ENCODE results near the gene CHMP1A.
"Not testable (repeated sequence)": the region's sequence is repeated elsewhere in the genome, so short reads cannot be mapped to it uniquely, and the experiment has no call there.

The CHMP1A gene

DNA sequence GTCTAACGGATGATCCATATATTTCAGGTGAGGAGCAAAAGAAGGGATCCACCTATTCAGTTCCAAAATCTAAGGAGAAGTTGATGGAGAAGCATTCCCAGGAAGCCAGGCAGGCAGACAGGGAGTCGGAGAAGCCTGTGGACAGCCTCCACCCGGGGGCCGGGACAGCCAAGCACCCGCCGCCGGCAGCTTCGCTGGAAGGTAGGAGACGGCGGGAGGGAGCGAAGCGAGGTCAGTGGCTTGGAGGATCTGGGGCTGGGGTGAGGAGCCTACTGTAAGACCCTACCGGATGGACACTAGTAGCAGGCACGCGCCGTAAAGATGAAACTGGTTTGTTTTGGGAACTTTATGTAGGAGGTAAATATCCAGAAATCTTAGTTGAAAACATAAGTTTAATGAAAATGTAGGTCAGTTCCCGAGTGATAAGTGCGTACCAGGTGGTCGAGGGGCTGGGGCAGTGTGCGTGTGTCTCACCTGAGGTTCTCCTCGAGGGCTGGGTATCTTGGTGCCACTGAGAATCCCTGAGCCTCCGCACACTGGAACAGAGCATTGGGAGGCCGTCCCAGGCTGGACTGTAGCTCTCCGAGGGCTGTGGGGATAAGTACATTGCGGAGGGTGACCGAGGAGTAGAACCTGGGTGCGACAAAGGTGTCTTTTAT, 842 bp upstream of the CHMP1A start:
- peak in 1 of 3 experiments; percentile 40 for DNase-seq

DNA sequence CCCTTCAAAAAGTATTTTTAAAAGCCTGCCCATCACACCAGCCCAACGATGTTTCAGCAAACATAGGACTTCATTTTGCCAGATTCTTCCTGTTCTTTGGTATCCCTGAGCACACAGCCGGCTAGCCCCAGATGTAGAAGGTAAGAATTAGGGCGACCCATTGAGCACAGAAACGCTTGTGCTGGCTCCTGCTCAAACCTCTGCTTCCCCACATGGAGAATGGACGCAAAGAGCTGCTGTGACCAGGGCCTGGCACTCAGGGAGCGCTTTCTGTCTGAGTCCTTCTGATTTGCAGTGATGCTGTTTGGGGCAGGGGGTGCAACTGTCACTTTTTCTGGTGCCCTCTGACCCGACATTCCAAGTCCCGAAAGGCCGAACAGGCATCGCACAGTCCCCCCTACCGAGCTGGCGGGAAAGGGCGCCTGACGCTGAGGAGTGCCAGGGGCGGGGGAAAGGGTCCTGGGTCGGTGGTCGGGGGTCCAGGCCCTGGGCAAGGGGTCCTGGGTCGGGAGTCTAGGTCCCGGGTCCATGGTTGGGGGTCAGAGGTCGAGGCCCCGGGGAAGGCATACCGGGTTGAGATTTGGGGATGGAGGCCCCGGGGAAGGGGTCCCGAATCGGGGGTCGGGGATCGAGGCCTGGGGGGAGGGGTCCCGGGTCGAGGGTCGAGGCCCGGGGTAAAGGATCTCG, 930 bp downstream of the CHMP1A start:
- DNase-seq, result no peak

DNA sequence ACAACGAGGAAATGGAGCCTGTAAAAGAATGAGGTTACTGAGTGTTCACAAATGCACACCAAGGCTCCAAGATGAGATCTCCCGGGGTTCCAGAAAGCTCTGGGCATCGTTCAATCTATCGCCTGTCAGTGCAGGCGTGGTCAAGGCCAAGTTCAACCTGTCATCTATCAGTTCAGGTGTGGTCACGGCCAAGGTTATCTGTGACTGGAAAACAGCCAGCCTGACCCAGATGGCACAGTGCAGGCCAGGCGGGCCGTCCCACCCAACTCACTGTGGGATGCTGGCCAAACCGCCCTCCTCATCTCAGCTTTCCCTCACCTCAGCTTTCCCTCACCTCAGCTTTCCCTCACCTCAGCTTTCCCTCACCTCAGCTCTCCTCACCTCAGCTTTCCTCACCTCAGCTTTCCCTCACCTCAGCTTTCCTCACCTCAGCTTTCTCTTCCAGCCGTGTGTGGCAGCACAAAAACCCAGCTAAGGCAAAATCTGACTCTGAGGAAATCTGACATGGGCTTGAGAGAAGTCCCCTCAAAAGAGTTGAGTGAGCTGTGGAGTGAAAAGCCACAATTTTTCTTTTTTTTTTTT, 2.4 kb downstream of the CHMP1A start:
- no peak for DNase-seq

DNA sequence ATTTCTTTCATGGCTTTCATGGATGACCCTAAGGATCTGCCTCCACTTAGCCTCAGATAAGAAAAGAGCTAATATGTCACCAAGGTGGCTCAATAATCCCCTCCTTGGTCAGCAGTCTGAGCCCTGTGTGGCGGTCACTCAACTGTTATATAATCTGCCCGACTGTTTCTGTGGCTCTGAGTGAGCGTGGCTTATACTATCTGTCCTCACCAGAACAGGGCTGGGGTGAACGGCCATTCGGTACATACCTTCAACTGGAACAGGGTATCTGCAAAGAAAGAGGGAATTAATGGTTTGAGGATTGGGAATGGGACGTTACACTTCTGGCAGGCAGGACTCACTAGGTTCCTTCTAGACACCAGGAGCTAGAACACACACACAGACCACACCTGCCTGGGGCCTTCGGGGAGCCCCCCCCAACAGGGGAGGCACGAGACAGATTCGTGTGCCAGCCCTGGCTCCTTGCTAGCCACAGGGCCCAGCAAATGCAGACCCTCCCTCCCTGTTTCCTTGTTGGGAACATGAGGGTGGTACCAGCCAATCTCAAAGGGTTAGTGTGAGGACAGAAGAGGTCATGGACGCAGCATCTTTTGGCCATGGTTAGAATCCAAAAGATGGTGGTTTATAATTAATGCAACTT, 3.7 kb downstream of the CHMP1A start:
- DNase-seq, result no peak

DNA sequence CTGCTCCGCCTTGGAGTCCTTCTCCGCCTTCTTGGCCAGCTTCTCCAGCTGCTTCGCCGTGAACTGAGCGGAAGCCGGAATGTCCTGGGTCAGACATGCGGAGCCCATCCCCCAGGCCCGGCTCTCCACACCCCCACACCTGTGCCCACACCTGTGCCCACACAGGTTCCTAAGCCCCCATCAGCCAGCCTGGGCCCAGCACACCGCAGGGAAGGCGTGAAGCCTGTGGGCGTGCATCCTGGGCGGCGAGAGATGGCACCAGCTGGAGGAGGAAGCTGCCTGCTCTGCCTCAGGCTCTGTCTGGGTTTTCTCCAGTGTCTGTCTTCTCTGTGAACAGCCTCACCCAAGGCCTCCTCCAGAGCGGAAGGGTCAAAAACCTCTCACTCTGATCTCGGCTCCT, 5.9 kb downstream of the CHMP1A start:
- no peak for DNase-seq

DNA sequence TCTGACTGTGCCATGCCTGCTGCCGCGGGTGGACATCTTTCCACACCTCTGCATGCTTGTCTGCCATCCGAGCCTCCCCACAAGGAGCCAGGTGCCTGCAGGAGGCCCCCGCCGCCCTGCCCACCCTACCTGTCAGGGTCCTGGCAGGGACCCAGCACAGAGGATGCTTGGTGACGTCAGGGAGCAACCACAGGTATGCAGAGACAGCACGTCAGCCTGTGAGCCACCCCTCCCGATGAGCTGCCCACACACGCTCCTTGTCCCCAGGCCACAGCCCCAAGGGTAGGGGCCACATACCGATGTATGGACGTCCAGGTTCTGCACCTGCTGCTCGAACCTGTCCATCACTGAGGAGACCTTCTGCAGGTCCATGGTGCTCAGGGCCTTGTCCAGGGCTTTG, 10.6 kb downstream of the CHMP1A start:
- no peak for DNase-seq

DNA sequence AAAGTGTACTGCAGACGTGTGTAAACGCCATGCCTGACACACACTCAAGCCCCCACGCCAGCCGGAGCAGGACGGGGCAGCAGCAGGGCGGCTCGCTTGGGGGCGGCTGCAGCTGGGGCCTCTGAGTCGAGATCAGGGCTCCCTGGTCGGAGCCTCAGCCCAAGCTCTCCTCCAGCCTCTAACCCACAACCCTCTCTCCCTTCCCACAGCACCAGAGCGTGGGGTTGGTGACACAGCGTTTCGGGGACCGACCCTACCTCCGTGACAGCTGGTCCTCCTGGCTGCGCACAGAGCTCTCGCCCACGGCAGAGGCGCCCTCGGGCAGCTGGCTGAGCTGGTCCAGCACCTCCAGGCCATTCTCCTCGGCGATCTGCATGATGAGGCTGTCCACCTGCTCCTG, 11.2 kb downstream of the CHMP1A start:
- no peak for DNase-seq

DNA sequence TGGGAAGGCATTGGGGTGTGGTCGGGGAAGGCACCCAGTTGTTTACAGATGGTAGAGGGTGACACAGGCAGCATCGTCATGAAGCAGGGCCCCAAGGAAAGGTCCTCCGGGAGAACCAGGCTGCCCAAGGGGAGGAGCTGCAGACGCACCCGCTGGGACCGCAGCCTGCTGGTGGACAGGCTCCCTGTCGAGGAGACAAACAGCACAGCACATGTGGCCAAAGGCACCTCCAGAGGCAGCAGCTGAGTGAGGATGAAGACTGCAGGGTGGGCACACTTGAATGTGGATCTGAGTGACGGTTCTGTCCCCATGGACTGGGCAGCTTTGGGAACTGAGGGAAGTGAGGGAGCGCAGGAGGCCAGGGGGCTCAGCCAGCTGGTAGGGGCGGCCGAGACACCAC, 12.4 kb downstream of the CHMP1A start:
- DNase-seq, result no peak

DNA sequence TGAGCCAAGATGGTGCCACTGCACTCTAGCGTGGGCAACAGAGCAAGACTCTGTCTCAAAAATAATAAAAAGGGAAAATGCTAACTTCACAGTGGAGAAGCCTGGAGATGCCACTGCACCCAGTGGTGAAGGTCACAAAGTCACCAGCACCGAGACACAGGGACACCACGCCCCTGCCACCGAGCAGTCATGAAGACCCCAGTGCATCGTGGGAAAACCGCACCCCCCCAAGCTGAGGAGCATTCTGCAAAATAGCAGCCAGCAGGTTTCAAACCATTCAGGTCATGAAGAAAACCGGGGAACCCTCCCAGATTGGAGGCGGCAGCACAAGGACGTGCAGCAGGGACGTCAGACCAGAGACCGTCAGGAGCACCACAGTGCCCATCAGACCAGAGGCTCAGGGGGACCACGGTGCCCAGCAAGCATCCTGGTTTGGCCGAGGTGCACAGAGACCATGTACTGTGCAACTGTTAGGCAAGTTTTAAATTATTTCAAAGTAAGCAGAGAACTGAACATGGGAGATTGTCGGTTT, 13.7 kb downstream of the CHMP1A start:
- DNase-seq, result no peak

DNA sequence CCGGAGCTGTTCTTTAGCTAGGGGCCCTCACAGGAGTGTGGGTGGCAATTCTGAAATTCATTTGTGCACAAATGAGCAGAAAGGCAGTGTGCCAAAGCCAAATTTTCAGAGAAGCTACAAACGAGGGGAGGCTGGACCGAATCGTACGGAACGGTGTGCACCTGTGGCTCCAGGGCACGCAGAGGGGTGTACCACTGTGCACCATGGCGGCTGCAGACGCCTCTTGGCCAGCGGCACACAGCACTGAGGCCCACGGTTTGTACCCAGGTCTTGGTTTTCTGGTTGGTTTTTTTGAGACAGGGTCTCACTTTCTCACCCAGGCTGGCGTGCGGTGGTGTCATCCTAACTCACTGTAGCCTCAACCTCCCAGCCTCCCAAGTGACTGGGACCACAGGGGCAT, 14.9 kb downstream of the CHMP1A start:
- DNase-seq, result no peak

DNA sequence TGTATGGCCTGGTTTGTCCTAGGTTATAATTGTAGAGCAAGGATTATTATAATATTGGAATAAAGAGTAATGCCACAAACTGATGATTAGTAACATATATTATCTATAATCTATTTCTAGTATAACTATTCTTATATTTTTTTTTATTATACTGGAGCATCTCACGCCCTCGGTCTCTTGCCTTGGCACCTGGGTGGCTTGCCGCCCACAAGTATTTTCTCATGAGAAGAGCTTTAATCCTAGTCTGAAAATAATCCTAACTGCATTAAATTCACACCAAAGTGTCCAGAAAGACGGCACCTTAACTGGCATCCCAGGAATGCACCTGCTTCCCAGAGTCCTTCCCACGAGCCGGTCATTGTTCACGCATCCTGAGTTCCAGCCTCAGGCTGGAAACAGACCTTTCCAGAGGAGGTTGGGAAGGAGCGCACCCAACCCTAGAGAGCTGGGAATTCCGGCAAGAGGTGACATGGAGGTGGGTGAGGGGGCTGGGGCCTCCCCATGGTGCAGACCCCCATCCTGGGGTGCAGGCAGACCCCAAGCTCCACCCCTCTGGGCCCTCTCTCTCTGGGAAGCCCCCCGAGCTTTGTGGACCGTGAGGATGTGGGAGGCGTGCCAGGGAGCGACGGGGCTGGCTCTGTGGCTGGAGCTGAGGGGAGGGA, 15.9 kb downstream of the CHMP1A start:
- no peak for DNase-seq

DNA sequence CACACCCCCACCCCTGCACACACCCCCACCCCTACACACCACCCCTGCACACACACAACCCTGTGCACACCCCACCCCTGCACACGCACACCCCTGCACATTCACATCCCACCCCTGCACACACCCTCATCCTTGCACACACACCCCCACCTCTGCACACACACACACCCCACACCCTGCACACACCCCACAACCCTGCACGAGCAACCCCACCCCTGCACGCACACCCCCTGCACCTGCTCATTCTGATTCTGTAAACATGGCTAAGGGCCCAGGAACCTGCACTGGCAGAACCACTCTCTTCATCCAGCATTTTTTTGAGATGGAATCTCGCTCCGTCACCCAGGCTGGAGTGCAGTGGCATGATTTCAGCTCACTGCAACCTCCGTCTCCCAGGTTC, 18.1 kb downstream of the CHMP1A start:
- no peak for DNase-seq

DNA sequence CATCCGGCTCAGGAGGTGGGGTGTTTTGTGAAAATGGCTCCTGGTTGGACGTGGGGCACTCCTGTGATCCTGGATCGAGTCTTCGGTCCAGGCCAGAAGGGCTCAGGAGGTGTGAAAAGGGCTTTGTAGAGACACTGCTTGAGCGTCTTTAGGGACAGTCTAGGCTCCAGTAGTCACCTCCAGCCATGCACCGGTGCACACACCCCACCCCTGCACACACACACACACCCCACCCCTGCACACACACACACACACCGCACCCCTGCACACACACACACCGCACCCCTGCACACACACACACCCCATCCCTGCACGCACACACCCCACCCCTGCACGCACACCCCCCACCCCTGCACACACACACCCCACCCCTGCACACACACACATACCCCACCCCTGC, 19.1 kb downstream of the CHMP1A start:
- no peak for DNase-seq

DNA sequence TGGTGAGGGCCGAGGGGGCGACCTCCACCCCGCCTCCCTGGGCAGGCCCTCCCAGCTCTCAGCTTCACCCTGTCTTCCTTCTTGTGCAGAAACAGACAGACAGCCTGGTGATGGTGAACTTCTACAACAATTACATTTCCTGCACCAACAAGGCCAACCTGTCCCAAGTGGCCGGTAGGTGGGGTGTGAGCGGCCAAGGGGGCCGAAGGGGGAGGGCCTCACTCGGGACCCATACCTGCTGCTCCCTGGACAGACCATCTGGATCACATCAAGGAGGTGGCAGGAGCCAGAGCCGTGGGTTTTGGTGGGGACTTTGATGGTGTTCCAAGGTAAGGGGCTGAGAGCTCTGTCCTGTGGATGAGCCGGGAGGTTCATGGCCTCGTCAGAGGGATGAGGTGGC, 20.1 kb downstream of the CHMP1A start:
- no peak for DNase-seq

DNA sequence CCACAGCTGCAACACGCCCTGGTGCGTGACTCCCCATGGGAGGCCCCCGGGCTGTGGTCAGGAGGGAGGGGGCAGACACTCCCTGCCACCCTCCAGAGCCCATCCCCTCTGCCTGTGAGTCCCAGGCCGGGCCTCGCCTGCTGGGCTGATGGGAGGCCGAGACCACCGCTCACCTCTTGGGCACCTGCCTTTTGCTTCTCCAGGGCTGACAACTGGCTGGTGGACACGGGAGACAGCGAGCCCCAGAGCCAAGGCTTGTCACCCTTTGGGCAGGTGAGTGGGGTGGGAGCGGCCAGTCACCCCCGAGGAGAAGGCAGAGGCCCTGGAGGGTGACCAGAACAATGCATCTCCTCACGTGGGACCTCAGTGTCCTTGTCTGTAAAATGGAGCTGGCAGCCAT, 20.8 kb downstream of the CHMP1A start:
- DNase-seq, result no peak

DNA sequence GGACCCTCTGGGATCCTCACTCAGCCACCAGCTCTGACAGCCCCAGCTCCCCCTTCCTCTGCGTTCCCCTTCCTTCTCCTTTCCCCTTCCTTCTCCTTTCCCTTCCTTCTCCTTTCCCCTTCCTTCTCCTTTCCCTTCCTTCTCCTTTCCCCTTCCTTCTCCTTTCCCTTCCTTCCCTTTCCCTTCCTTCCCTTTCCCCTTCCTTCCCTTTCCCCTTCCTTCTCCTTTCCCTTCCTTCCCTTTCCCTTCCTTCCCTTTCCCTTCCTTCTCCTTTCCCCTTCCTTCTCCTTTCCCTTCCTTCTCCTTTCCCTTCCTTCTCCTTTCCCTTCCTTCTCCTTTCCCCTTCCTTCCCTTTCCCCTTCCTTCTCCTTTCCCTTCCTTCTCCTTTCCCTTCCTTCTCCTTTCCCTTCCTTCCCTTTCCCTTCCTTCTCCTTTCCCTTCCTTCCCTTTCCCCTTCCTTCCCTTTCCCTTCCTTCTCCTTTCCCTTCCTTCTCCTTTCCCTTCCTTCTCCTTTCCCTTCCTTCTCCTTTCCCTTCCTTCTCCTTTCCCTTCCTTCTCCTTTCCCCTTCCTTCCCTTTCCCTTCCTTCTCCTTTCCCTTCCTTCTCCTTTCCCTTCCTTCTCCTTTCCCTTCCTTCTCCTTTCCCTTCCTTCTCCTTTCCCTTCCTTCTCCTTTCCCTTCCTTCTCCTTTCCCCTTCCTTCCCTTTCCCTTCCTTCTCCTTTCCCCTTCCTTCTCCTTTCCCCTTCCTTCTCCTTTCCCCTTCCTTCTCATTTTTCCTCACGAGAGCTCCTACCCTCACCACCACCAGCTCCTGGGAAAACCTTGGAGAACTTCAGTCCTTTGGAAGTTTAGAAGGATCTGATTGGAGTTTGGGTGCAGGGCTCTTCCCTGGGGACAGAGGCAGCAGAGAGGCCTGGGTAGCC, 22.8 kb downstream of the CHMP1A start:
- DNase-seq, result not testable (repeated sequence)

DNA sequence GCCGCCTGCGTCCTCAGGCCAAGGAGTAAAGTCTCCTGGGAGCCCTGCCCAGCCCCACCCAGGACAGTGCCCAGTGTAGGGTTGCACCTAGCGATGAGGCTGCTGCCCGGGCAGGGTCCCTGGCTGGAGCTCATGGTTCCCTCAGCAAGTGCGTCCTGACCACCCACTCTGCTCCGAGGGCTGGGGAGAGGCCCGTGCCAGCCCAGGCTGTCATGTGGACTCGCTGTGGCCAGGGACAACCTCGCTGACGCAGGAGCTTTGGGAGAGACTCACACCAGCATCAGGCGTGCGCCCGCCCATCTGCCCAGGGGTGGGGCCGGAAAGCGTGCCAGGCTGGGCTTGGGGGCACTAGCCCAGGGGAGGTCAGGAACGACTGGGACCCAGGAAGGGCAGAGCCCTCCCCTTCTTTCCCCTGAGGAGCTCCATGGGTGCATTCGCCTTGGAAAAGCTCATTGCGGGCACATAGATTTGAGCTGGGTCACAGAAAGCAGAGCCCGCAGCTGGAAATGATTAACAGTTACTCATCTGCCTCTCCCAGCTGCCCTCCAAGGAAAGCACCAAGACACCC, 24.4 kb downstream of the CHMP1A start:
- DNase-seq, result peak in 1 of 3 experiments; percentile 5

DNA sequence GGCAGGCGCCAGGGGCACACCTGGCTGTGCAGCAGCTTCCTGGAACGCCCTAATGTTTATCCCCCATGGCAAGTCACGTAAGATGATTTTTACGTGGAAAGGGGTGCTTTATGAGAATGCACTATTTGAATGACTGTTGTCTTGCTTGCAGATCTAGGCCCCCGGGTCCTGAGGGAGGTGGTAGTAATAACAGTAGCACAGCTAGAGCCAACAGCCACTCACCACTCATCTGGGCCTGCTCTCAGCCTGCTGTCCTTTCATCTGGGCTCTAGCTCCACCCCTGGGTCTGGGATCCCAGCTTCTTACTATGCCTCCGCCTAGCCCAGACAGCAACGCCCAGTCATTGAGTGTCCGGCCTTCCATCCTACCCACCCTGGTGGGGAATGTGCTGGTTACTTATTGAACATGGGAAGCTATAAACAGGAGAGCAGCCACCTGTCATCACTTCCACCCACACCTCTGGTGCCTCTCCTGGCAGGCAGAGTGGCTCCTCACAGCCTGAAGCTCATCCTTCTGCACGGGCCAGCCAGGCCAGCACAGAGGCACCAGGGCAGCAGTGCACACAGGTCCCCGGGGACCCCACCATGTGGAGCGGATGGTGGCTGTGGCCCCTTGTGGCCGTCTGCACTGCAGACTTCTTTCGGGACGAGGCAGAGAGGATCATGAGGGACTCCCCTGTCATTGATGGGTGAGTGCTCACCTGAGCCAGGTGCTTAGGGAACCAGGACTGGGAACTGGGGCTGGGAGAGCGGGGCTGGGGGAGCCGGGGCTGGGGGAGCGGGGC, 27.5 kb downstream of the CHMP1A start:
- no peak for DNase-seq

DNA sequence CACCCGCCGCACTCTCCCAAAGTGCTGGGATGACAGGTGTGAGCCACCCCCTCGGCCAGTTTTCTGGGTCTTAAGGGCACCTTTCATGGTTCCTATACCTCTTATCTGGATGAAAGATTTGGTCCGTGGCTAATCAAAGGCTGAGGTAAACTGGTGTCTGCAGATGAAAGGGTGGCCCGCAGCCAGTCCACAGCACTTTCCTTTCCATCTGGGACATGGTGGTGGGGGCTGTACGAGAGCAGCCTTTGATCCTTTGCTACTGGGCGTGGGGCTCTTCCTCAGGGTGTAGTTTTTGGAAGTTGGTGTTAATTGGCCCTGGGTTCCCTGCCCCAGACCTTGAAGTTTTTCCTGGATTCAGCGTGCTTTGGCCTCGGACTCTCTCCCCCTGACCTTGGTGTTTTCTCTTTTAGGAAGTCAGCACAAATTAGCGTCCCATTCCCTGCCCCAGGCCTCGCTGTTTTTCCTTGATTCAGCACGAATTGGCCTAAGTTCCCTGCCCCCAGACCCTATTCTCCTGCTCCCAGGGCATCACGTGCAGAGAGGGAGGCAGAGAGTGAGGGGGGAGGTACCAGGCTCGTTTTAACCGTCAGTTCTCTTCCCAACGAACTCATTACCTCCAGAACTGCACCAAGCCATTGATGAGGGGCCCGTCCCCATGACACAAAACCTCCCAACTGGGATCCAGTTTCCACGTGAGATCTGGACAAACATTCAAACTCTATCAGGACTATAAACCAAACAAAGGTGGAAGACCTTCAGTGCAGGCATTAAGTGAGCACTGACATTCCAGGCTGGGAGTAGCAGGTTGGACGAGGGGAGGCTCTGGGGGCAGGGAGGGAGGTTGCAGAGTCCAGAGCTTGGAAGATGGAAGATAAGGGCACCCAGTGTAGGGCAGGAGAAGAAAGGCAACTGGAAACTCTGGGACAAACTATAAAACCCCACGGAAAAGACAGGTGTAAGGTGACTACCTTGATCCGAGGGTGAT, 32.4 kb downstream of the CHMP1A start:
- DNase-seq, result no peak
